Stimulated activated CD8-positive, alpha-beta memory T cell treated with anti-CD3 and anti-CD28 coated beads, Interleukin-15, amount 100 ng/mL, for 48 hours (primary cell): Measurements from ENCODE around the gene LBH.

Experiments used
- DNase-seq, 2 donors: peaks; one replicate each; pipeline ENCODE4 v3.0.0-alpha.2; 2020; ENCODE audit warnings: low read depth in 2 of 2

The LBH gene

GRCh38 chr2:30303095-30303494 is 71.8 kb downstream of the LBH start:
- no peak for DNase-seq

DNA sequence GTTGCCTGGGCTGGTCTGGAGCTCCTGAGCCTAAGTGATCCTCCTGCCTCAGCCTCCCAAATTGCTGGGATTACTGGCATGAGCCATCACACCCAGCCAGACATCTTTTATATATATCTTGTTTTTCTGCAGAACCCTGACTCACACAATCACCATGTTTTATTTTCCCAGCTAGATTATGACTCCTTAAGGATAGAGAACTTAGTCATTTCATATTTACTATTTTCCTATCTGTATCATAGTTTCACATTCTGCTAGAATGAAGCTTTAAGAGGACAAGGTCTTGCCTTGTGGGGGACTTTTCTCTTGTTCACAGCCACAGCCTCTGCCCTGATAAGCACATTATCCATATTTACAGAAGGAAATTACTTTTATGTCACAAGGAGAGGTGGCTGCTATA is 73.9 kb downstream of the LBH start:
- no peak for DNase-seq

GRCh38 chr2:30306522-30306921 is 75.2 kb downstream of the LBH start:
- DNase-seq: no peak

DNA sequence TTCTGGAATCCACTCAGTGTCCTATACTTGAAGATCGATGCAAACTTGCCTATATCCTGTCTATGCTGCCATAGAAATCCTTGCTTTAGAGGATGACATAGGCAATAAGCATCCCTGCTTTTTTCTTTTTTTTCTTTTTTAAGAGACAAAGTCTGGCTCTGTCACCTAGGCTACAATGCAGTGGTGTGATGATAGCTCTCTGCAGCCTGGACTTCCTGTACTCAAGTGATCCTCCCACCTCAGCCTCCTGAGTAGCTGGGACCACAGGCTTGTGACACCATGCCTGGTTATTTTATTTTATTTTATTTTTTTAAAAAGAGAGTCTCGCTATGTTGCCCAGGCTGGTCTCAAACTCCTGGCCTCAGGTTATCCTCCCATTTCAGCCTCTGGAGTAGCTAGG is 76.9 kb downstream of the LBH start:
- DNase-seq: no peak
